BJ (cell line): ENCODE measurements around the gene SMIM7. TPM values are rescaled to one million over a fixed set of nuclear protein-coding genes. Genes with fewer than 3 reads are reported as not detected.

ENCODE experiments used
- CTCF ChIA-PET: fragments of 350-600 bp; formaldehyde crosslinking; extraction: SDS; loops from one replicate; lab custom pipeline; 2021; ENCODE audit warnings: antibody characterized with exemption, inconsistent platforms; lab: Yijun Ruan, JAX
- POLR2A ChIA-PET: fragments of 300-600 bp; sonication (Branson Sonifier 250); formaldehyde crosslinking; extraction: SDS; loops from one replicate; lab custom pipeline; 2021; ENCODE audit warnings: antibody characterized with exemption; lab: Charles Lee
- DNase-seq: peaks from one replicate; pipeline ENCODE4 v3.0.0-alpha.2; 2011; ENCODE audit warnings: low read depth
- H3K27me3 ChIP-seq: 2 replicates; pipeline ENCODE4 v1.6.0; 2011; ENCODE audit warnings: low read length; ENCODE audit not compliant: control insufficient read depth, insufficient read depth
- H3K36me3 ChIP-seq: 2 replicates; pipeline ENCODE4 v1.5.1; 2011; ENCODE audit warnings: low read length; ENCODE audit not compliant: control insufficient read depth, insufficient read depth
- H3K4me3 ChIP-seq: 2 replicates; pipeline ENCODE4 v1.5.1; 2011; ENCODE audit warnings: low read depth, mild to moderate bottlenecking, control low read depth, low read length
- polyA plus RNA-seq: library from polyadenylated mRNA; depleted of rRNA; stranded (reverse); fragments of >200 nt; gene quantifications from 2 replicates; pipeline ENCODE4 v1.2.3, GENCODE V29; 2011
- TF ChIP-seq, protein P1 (sequence below): IDR thresholded peaks from 2 replicates; pipeline ENCODE4 v1.5.1; 2011; ENCODE audit warnings: low read depth, mild to moderate bottlenecking, control low read depth, inconsistent platforms, low read length, moderate library complexity; ENCODE audit not compliant: insufficient read depth

Gene SMIM7
- polyA plus RNA-seq, 1 experiment = 61.4 TPM

DNA sequence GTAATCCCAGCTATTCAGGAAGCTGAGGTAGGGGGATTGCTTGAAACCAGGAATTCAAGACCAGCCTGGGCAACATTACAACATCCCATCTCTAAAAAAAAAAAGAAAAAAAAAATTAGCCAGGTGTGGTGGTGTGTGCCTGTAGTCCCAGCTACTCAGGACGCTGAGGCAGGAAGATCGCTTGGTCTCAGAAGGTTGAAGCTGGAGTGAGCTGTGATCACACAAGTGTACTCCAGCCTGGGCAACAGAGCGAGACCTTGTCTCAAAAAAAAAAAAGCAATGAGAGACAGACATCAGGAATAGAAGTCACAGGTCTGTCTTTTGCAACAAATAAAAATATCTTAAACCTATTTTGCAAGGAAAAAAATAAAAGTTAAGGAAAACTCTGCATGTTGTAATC lies 24.3 kb upstream of the SMIM7 start:
- 0 out of 2 replicates have a peak, but pooled peaks cover under 1% of the 10 kb centered on the region for H3K27me3 ChIP-seq
- H3K36me3 ChIP-seq = no peaks in the 10 kb centered on the region
- TF ChIP-seq, protein P1, sequence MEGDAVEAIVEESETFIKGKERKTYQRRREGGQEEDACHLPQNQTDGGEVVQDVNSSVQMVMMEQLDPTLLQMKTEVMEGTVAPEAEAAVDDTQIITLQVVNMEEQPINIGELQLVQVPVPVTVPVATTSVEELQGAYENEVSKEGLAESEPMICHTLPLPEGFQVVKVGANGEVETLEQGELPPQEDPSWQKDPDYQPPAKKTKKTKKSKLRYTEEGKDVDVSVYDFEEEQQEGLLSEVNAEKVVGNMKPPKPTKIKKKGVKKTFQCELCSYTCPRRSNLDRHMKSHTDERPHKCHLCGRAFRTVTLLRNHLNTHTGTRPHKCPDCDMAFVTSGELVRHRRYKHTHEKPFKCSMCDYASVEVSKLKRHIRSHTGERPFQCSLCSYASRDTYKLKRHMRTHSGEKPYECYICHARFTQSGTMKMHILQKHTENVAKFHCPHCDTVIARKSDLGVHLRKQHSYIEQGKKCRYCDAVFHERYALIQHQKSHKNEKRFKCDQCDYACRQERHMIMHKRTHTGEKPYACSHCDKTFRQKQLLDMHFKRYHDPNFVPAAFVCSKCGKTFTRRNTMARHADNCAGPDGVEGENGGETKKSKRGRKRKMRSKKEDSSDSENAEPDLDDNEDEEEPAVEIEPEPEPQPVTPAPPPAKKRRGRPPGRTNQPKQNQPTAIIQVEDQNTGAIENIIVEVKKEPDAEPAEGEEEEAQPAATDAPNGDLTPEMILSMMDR = no peak
- POLR2A ChIA-PET = no interaction called here
- CTCF ChIA-PET = no interaction called here
- no peak for DNase-seq
- H3K4me3 ChIP-seq = no peak overlapping the region

DNA sequence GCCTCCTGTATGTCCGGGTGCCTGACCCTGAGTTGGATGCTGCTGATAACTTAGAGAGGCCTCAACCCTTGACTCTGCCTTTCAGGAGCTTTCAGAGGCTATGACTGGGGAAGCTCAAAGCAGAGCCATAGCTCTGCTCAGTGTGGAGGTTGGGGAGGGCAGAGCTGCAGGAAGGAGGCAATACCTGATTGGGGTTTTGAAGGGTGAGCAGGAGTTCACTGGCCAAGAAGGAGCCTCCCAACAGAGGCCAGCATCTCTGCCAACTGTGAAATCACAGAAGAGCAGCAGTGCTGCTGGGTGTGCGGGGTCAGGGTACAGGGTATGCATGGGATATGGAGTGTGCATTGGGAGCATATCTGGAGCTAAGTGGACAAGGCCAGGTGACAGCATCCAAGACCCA lies 22.6 kb upstream of the SMIM7 start:
- CTCF ChIA-PET = no interaction called here
- no peak for DNase-seq
- Histone ChIP-seq H3K27me3 (no peaks in the 10 kb centered on the region), H3K4me3 (no peak overlapping the region), H3K36me3 (no peaks in the 10 kb centered on the region)
- POLR2A ChIA-PET = no interaction called here
- TF ChIP-seq, protein P1 = no peak

DNA sequence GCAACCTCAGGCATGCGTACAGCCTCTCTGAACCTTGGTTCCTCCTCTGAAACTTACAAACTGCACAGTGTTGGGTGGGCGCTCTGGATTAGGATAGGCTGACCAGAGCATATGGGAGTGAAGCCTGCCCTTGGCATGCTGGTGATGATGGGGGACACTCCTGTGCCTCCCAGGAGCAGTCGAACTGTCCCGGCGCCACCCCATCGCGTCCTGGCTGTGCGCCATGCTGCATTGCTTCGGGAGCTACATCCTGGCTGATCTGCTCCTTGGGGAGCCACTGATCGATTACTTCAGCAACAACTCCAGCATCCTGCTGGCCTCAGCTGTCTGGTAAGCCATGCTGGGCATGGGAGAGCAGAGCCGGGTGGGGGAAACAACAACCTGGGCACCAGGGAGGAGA lies 19.9 kb upstream of the SMIM7 start:
- CTCF ChIA-PET = no interaction called here
- TF ChIP-seq, protein P1 = no peak
- H3K27me3 ChIP-seq = no peaks in the 10 kb centered on the region
- POLR2A ChIA-PET = no interaction called here
- H3K36me3 ChIP-seq = no peaks in the 10 kb centered on the region
- DNase-seq = no peak
- H3K4me3 ChIP-seq = no peak overlapping the region

DNA sequence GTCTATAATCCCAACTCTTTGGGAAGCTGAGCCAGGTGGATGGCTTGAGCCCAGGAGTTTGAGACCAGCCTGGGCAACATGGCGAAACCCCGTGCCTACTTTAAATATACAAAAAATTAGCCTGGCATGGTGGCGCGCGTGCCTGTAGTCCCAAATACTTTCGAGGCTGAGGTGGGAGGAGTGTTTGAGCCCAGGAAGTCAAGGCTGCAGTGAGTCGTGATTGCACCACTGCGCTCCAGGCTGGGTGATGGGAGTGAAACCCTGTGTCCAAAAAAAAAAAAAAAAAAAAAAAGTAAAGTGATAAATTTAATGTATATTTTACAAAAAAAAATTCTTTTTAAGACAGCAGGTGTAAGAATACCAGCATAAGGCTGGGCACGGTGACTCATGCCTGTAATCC lies 18.6 kb upstream of the SMIM7 start:
- ChIA-PET POLR2A (no interaction called here), CTCF (no interaction called here)
- TF ChIP-seq, protein P1 = no peak
- Histone ChIP-seq H3K36me3 (no peaks in the 10 kb centered on the region), H3K4me3 (no peak overlapping the region), H3K27me3 (no peaks in the 10 kb centered on the region)
- no peak for DNase-seq

DNA sequence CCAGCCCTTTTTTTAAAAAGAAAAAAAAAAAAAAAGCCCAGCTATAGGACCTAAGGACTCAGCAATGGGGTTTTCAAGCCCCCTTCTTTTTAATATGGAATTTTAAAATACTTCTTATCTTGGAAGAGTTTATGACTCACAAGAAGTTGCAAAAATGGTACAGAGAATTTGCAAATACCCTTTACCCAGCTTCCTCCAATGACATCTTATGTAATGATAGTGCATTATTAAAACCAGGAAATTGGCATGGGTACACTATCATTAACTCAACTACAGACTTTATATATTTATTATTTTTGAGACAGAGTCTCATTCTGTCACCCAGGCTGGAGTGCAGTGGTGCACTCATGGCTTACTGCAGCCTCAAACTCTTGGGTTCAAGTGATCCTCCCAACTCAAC lies 17.1 kb upstream of the SMIM7 start:
- TF ChIP-seq, protein P1 = no peak
- Histone ChIP-seq H3K36me3 (no peaks in the 10 kb centered on the region), H3K27me3 (no peaks in the 10 kb centered on the region), H3K4me3 (no peak overlapping the region)
- ChIA-PET POLR2A (no interaction called here), CTCF (no interaction called here)
- DNase-seq = no peak
